Right ventricle myocardium inferior (tissue), 1 donor: ENCODE data around the gene UBAC2. TPM values are rescaled to one million over a fixed set of nuclear protein-coding genes. Genes with fewer than 3 reads are reported as not detected.

ENCODE experiments used
- ATAC-seq: fragments of 200-7000 bp; cut with Tn5 transposase; one replicate; pipeline ENCODE4 v1.9.1; 2020; ENCODE audit warnings: mild to moderate bottlenecking, moderate library complexity
- DNase-seq: peaks from one replicate; pipeline ENCODE4 v3.0.0; 2021; ENCODE audit errors: missing footprints
- intact Hi-C: fragments of 100-400 bp; cut with DNase I; formaldehyde crosslinking; loops from one replicate; pipeline ENCODE4 v1.11.0; 2022
- total RNA-seq: library from RNA; stranded (reverse); fragmentation: NEBNext Ultra II Directional; extraction: Animal tissue kit (Norgen Biotek cat#: 25700); gene quantifications from one replicate; pipeline ENCODE4 v1.2.1, GENCODE V29; 2021
- donor health status: DM: no; HTN: yes; CAD: no; lungs with severe emphysema.

UBAC2 gene
- total RNA-seq, 1 donor from 2014 or later = 39.1 TPM

GRCh38 chr13:99375738-99376080, 175.1 kb downstream of the UBAC2 start:
- intact Hi-C loops = no loop called here
- ATAC-seq = no peak
- DNase-seq = no peak

- DNase-seq (no peak), ATAC-seq (peak; percentile 23)
- intact Hi-C loops = no loop called here
Measured at GRCh38 chr13:99376132-99376531, 175.5 kb downstream of the UBAC2 start.

GRCh38 chr13:99376924-99377323, 176.3 kb downstream of the UBAC2 start:
- no peak for DNase-seq
- ATAC-seq = no peak
- intact Hi-C loops = no loop called here

- DNase-seq (no peak), ATAC-seq (no peak)
- intact Hi-C loops = no loop called here
Measured at GRCh38 chr13:99377641-99378040, 177.0 kb downstream of the UBAC2 start.

- ATAC-seq = no peak
- intact Hi-C loops = no loop called here
- DNase-seq = no peak
Measured at GRCh38 chr13:99378985-99379733, 178.5 kb downstream of the UBAC2 start.

GRCh38 chr13:99379856-99380801, 179.5 kb downstream of the UBAC2 start:
- DNase-seq (no peak), ATAC-seq (no peak)
- intact Hi-C loops = no loop called here

GRCh38 chr13:99380921-99381645, 180.4 kb downstream of the UBAC2 start:
- intact Hi-C loops = no loop called here
- no peak for DNase-seq
- peak; percentile 69 for ATAC-seq

- intact Hi-C loops = no loop called here
- no peak for DNase-seq
- no peak for ATAC-seq
Measured at GRCh38 chr13:99381766-99382165, 181.1 kb downstream of the UBAC2 start.

GRCh38 chr13:99382428-99383133, 181.9 kb downstream of the UBAC2 start:
- intact Hi-C loops = no loop called here
- no peak for ATAC-seq

GRCh38 chr13:99383511-99383921, 182.9 kb downstream of the UBAC2 start:
- intact Hi-C loops = no loop called here
- DNase-seq (no peak), ATAC-seq (no peak)

More at GRCh38 chr13:99382428-99383133, 181.9 kb downstream of the UBAC2 start:
- no peak for DNase-seq

- intact Hi-C loops = no loop called here
- ATAC-seq (no peak), DNase-seq (no peak)
Measured at GRCh38 chr13:99383946-99384345, 183.3 kb downstream of the UBAC2 start.

- ATAC-seq = no peak
- no peak for DNase-seq
- intact Hi-C loops = no loop called here
Measured at GRCh38 chr13:99384468-99384867, 183.8 kb downstream of the UBAC2 start.

GRCh38 chr13:99385161-99385560, 184.5 kb downstream of the UBAC2 start:
- ATAC-seq = no peak
- intact Hi-C loops = no loop called here

GRCh38 chr13:99385940-99386339, 185.3 kb downstream of the UBAC2 start:
- intact Hi-C loops = no loop called here
- ATAC-seq = no peak
- DNase-seq = no peak

More at GRCh38 chr13:99385161-99385560, 184.5 kb downstream of the UBAC2 start:
- DNase-seq = peak; percentile 72

GRCh38 chr13:99386495-99386894, 185.8 kb downstream of the UBAC2 start:
- intact Hi-C loops = no loop called here
- DNase-seq (no peak), ATAC-seq (no peak)

GRCh38 chr13:99386911-99387788, 186.5 kb downstream of the UBAC2 start:
- DNase-seq = peak; percentile 84
- ATAC-seq = no peak
- intact Hi-C loops = no loop called here

GRCh38 chr13:99388334-99388923, 187.8 kb downstream of the UBAC2 start:
- ATAC-seq (no peak), DNase-seq (no peak)
- intact Hi-C loops = no loop called here
